Endodermal cell (in vitro differentiated cells): ENCODE results near the gene GBF1. TPM values are rescaled to one million over a fixed set of nuclear protein-coding genes. Genes with fewer than 3 reads are reported as not detected.

Experiments used
- DNase-seq: peaks from one replicate; pipeline ENCODE4 v3.0.0-alpha.2; 2017
- H3K27ac ChIP-seq: 2 replicates; pipeline ENCODE4 v1.5.1; 2013; ENCODE audit warnings: mild to moderate bottlenecking, low read depth, low read length, moderate library complexity
- H3K27me3 ChIP-seq: 2 replicates; pipeline ENCODE4 v1.6.1; 2013; ENCODE audit warnings: mild to moderate bottlenecking, low read length, moderate library complexity; ENCODE audit not compliant: insufficient read depth, control insufficient read depth, poor library complexity, severe bottlenecking
- H3K36me3 ChIP-seq: 2 replicates; pipeline ENCODE4 v1.7.0; 2013; ENCODE audit warnings: mild to moderate bottlenecking, low read length, moderate library complexity; ENCODE audit not compliant: control insufficient read depth, insufficient read depth
- H3K4me1 ChIP-seq: one replicate; pipeline ENCODE4 v1.7.0; 2013; ENCODE audit warnings: low read length; ENCODE audit not compliant: control insufficient read depth, insufficient read depth
- H3K4me3 ChIP-seq: 2 replicates; pipeline ENCODE4 v1.5.1; 2013; ENCODE audit warnings: mild to moderate bottlenecking, low read length, moderate library complexity
- H3K9ac ChIP-seq: 2 replicates; pipeline ENCODE4 v1.6.1; 2013; ENCODE audit warnings: mild to moderate bottlenecking, low read length, moderate library complexity; ENCODE audit not compliant: poor library complexity, severe bottlenecking; ENCODE audit errors: extremely low read depth
- H3K9me3 ChIP-seq: 2 replicates; pipeline ENCODE4 v1.6.1; 2013; ENCODE audit warnings: mild to moderate bottlenecking, low read length, moderate library complexity; ENCODE audit not compliant: control insufficient read depth
- H3K27ac Mint-ChIP-seq: 2 replicates; pipeline ENCODE4 v1.8.0; 2020; ENCODE audit warnings: mixed read lengths
- H3K27me3 Mint-ChIP-seq: 2 replicates; pipeline ENCODE4 v1.8.0; 2021; ENCODE audit warnings: mild to moderate bottlenecking, mixed read lengths; ENCODE audit not compliant: insufficient read depth
- H3K36me3 Mint-ChIP-seq: 2 replicates; pipeline ENCODE4 v1.8.0; 2020; ENCODE audit warnings: low read depth, mixed read lengths
- H3K4me1 Mint-ChIP-seq: 2 replicates; pipeline ENCODE4 v1.8.0; 2020; ENCODE audit warnings: mixed read lengths
- H3K4me3 Mint-ChIP-seq: 2 replicates; pipeline ENCODE4 v1.8.0; 2020; ENCODE audit warnings: mild to moderate bottlenecking, moderate library complexity, mixed read lengths
- H3K9me3 Mint-ChIP-seq: 2 replicates; pipeline ENCODE4 v1.8.0; 2020; ENCODE audit warnings: mild to moderate bottlenecking, mixed read lengths
- CTCF ChIP-seq: fragments of 200-600 bp; sonication (generic); conservative IDR thresholded peaks from 2 replicates; pipeline ENCODE4 v1.5.0; 2021; ENCODE audit warnings: antibody characterized with exemption, mild to moderate bottlenecking
- WGBS, 2 experiments: methylation state at CpG; one replicate each; pipeline versions ENCODE4 v1.1.5 to v1.1.7; 2013; ENCODE audit warnings: missing lambda C conversion rate in 2 of 2, mixed read lengths in 1 of 2; ENCODE audit not compliant: insufficient coverage in 1 of 2, insufficient read length in 1 of 2; 5-methylcytosine and 5-hydroxymethylcytosine counted together
- total RNA-seq, 2 donors: library from RNA; stranded (reverse); fragmentation: NEBNext Ultra II Directional in 1 of 2; extraction: Animal tissue kit (Norgen Biotek cat#: 25700) in 1 of 2; gene quantifications; 2 replicates in 1 of 2; 3 replicates in 1 of 2; pipeline ENCODE4 v1.2.1, GENCODE V29; 2021

The GBF1 gene
- total RNA-seq, 2 donors from 2014 or later, result 31.1 to 31.4 TPM

- H3K9me3 Mint-ChIP-seq, result no peaks in the 10 kb centered on the region
- TF ChIP-seq CTCF, result no peak
- Histone ChIP-seq H3K27ac (no peak overlapping the region), H3K27me3 (peaks cover 98% of the 10 kb centered on the region), H3K9ac (no peak overlapping the region), H3K36me3 (no peaks in the 10 kb centered on the region), H3K9me3 (no peaks in the 10 kb centered on the region), H3K4me3 (no peak overlapping the region), H3K4me1 (no peaks in the 10 kb centered on the region)
- peaks cover 97% of the 10 kb centered on the region for H3K27me3 Mint-ChIP-seq
- no peak overlapping the region for H3K4me3 Mint-ChIP-seq
- 91 to 100% methylated on average over 1 of the region's 1 CpG for WGBS, 2 experiments
- no peak for DNase-seq
- peaks cover 3% of the 10 kb centered on the region for H3K4me1 Mint-ChIP-seq
- no peaks in the 10 kb centered on the region for H3K36me3 Mint-ChIP-seq
- no peak overlapping the region for H3K27ac Mint-ChIP-seq
Measured at GRCh38 chr10:102235598-102235920, 9.8 kb upstream of the GBF1 start.

- TF ChIP-seq CTCF, result no peak
- Mint-ChIP-seq H3K9me3 (no peaks in the 10 kb centered on the region), H3K27me3 (peaks cover 98% of the 10 kb centered on the region), H3K27ac (no peak overlapping the region), H3K4me1 (peaks cover 5% of the 10 kb centered on the region), H3K4me3 (no peak overlapping the region), H3K36me3 (no peaks in the 10 kb centered on the region)
- H3K27ac ChIP-seq, result no peak overlapping the region
- H3K4me1 ChIP-seq, result no peaks in the 10 kb centered on the region
- H3K27me3 ChIP-seq, result peaks cover 98% of the 10 kb centered on the region
- no peak overlapping the region for H3K4me3 ChIP-seq
- DNase-seq, result no peak
- no peaks in the 10 kb centered on the region for H3K9me3 ChIP-seq
- WGBS, 2 experiments, result 75 to 79% methylated on average over 8 of the region's 8 CpGs
- no peaks in the 10 kb centered on the region for H3K36me3 ChIP-seq
- no peak overlapping the region for H3K9ac ChIP-seq
Measured at GRCh38 chr10:102236006-102236405, 9.3 kb upstream of the GBF1 start.

GRCh38 chr10:102237711-102238252 is 7.5 kb upstream of the GBF1 start:
- Histone ChIP-seq H3K9ac (no peak overlapping the region), H3K36me3 (no peaks in the 10 kb centered on the region), H3K4me1 (no peaks in the 10 kb centered on the region), H3K4me3 (no peak overlapping the region), H3K27ac (no peak overlapping the region), H3K9me3 (no peaks in the 10 kb centered on the region), H3K27me3 (peaks cover 96% of the 10 kb centered on the region)
- DNase-seq, result no peak
- no peaks in the 10 kb centered on the region for H3K36me3 Mint-ChIP-seq
- peaks cover 9% of the 10 kb centered on the region for H3K4me1 Mint-ChIP-seq
- no peak overlapping the region for H3K27ac Mint-ChIP-seq
- peaks cover 97% of the 10 kb centered on the region for H3K27me3 Mint-ChIP-seq
- no peak for TF ChIP-seq CTCF
- no peaks in the 10 kb centered on the region for H3K9me3 Mint-ChIP-seq
- WGBS, 2 experiments, result 100% methylated on average over 2 of the region's 4 CpGs; no CpG with 5 or more reads in 1 of the 2 experiments
- no peak overlapping the region for H3K4me3 Mint-ChIP-seq
